Vagina (tissue), 2 donors: ENCODE measurements around the gene KRTAP19-2.
"Not testable (repeated sequence)": the region's sequence is repeated elsewhere in the genome, so short reads cannot be mapped to it uniquely, and the experiment has no call there.

Source experiments
- POLR2AphosphoS5 ChIP-seq, 2 donors: sonication (generic); formaldehyde crosslinking; IDR thresholded peaks; one replicate each; pipeline ENCODE4 v1.9.0; 2017; ENCODE audit warnings: antibody characterized with exemption in 2 of 2, mild to moderate bottlenecking in 2 of 2, low read depth in 1 of 2; ENCODE audit not compliant: insufficient read depth in 1 of 2
- TF ChIP-seq, protein P1 (sequence below), 3 experiments: fragments of 450-650 bp in 2 of 3; fragments of 200-600 bp in 1 of 3; sonication (generic) in 1 of 3; IDR thresholded peaks; one replicate each; pipeline ENCODE4 v1.5.1; 2017 to 2019; ENCODE audit warnings: antibody characterized with exemption in 3 of 3, mild to moderate bottlenecking in 2 of 3, moderate library complexity in 2 of 3

DNA sequence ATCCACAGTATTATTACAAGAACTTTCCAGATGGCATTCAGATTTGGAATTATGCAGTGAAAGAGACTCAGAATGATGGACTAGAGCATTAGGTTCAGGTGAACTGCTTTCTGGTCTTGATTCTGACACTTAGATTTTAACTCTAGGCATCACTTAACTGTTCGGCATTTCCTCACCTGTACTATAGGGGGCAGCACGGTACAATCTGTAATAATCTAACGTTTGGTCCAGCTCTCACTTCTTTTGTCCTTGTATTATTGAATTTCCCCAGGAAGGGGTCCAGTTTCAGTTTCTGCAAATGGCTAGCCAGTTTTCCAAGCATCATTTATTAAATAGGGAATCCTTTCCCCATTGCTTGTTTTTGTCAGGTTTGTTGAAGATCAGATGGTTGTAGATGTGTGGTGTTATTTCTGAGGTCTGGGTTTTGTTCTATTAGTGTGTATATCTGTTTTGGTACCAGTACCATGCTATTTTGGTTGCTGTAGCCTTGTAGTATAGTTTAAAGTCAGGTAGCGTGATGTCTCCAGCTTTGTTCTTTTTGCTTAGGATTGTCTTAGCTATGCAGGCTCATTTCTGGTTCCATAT, 18.5 kb upstream of the KRTAP19-2 start:
- TF ChIP-seq, protein P1, sequence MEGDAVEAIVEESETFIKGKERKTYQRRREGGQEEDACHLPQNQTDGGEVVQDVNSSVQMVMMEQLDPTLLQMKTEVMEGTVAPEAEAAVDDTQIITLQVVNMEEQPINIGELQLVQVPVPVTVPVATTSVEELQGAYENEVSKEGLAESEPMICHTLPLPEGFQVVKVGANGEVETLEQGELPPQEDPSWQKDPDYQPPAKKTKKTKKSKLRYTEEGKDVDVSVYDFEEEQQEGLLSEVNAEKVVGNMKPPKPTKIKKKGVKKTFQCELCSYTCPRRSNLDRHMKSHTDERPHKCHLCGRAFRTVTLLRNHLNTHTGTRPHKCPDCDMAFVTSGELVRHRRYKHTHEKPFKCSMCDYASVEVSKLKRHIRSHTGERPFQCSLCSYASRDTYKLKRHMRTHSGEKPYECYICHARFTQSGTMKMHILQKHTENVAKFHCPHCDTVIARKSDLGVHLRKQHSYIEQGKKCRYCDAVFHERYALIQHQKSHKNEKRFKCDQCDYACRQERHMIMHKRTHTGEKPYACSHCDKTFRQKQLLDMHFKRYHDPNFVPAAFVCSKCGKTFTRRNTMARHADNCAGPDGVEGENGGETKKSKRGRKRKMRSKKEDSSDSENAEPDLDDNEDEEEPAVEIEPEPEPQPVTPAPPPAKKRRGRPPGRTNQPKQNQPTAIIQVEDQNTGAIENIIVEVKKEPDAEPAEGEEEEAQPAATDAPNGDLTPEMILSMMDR (IDR thresholded peaks at IDR 0.05): not testable (repeated sequence)
- not testable (repeated sequence) for TF ChIP-seq POLR2AphosphoS5 (IDR thresholded peaks at IDR 0.05; ENCODE audit: insufficient read depth in 1 of 2, low read depth in 1 of 2)
